SK-N-SH treated with all-trans-retinoic acid at 6 μM for 48 hours (cell line): ENCODE measurements around the gene LIG1.

Source experiments
- BACH2 ChIP-seq: fragments of 250-450 bp; sonication (Bioruptor Pico); IDR thresholded peaks from 2 replicates; pipeline ENCODE4 v1.9.0; 2021; ENCODE audit warnings: mild to moderate bottlenecking, borderline replicate concordance
- ISL1 ChIP-seq: fragments of 250-450 bp; sonication (Bioruptor Pico); IDR thresholded peaks from 2 replicates; pipeline ENCODE4 v2.1.2; 2022; ENCODE audit warnings: mild to moderate bottlenecking, moderate library complexity
- TOX ChIP-seq: fragments of 250-450 bp; sonication (Bioruptor Pico); IDR thresholded peaks from 2 replicates; pipeline ENCODE4 v1.8.0; 2021; ENCODE audit warnings: mild to moderate bottlenecking, moderate library complexity, borderline replicate concordance
- ZFP3 ChIP-seq: fragments of 250-450 bp; sonication (Bioruptor Pico); IDR thresholded peaks from 2 replicates; pipeline ENCODE4 v1.5.0; 2020; ENCODE audit warnings: mild to moderate bottlenecking, moderate library complexity
- TF ChIP-seq, protein P1 (sequence below): fragments of 250-450 bp; sonication (Bioruptor Pico); IDR thresholded peaks from 2 replicates; pipeline ENCODE4 v1.5.1; 2020; ENCODE audit warnings: low read depth, mild to moderate bottlenecking, moderate library complexity
- TF ChIP-seq, protein P2 (sequence below): fragments of 250-450 bp; sonication (Bioruptor Pico); IDR thresholded peaks from 2 replicates; pipeline ENCODE4 v1.5.0; 2020; ENCODE audit warnings: mild to moderate bottlenecking, moderate library complexity
- TF ChIP-seq, protein P3 (sequence below): fragments of 250-450 bp; sonication (Bioruptor Pico); IDR thresholded peaks from 2 replicates; pipeline ENCODE4 v1.8.0; 2020; ENCODE audit warnings: mild to moderate bottlenecking, moderate library complexity, borderline replicate concordance

DNA sequence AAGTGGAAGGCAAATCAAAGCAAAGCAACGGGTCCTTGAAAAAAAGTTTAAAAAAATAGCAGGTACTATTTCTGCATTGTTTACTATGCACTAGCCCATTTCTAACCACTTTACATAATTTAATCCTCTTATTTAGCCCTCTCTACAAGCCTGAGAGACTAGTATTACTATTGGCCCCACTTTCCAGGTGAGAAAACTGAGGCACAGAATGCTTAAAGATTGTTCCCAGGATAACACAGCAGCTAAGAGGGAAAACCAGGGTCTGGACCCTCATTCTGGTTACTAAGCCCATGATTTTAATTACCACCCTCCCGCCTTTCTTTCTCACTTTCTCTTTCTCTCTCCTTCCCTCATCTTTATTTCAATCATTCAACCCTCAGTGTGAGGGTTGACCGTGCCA, 6.1 kb upstream of the LIG1 start:
- TF ChIP-seq TOX (CRISPR knock-in tag) (no peak), BACH2 (CRISPR knock-in tag) (no peak), ISL1 (CRISPR knock-in tag) (no peak), ZFP3 (no peak)
- TF ChIP-seq, protein P1, sequence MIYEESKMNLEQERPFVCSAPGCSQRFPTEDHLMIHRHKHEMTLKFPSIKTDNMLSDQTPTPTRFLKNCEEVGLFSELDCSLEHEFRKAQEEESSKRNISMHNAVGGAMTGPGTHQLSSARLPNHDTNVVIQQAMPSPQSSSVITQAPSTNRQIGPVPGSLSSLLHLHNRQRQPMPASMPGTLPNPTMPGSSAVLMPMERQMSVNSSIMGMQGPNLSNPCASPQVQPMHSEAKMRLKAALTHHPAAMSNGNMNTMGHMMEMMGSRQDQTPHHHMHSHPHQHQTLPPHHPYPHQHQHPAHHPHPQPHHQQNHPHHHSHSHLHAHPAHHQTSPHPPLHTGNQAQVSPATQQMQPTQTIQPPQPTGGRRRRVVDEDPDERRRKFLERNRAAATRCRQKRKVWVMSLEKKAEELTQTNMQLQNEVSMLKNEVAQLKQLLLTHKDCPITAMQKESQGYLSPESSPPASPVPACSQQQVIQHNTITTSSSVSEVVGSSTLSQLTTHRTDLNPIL (CRISPR knock-in tag), result no peak
- TF ChIP-seq, protein P2, sequence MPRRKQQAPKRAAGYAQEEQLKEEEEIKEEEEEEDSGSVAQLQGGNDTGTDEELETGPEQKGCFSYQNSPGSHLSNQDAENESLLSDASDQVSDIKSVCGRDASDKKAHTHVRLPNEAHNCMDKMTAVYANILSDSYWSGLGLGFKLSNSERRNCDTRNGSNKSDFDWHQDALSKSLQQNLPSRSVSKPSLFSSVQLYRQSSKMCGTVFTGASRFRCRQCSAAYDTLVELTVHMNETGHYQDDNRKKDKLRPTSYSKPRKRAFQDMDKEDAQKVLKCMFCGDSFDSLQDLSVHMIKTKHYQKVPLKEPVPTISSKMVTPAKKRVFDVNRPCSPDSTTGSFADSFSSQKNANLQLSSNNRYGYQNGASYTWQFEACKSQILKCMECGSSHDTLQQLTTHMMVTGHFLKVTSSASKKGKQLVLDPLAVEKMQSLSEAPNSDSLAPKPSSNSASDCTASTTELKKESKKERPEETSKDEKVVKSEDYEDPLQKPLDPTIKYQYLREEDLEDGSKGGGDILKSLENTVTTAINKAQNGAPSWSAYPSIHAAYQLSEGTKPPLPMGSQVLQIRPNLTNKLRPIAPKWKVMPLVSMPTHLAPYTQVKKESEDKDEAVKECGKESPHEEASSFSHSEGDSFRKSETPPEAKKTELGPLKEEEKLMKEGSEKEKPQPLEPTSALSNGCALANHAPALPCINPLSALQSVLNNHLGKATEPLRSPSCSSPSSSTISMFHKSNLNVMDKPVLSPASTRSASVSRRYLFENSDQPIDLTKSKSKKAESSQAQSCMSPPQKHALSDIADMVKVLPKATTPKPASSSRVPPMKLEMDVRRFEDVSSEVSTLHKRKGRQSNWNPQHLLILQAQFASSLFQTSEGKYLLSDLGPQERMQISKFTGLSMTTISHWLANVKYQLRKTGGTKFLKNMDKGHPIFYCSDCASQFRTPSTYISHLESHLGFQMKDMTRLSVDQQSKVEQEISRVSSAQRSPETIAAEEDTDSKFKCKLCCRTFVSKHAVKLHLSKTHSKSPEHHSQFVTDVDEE (CRISPR knock-in tag), result no peak
- TF ChIP-seq, protein P3, sequence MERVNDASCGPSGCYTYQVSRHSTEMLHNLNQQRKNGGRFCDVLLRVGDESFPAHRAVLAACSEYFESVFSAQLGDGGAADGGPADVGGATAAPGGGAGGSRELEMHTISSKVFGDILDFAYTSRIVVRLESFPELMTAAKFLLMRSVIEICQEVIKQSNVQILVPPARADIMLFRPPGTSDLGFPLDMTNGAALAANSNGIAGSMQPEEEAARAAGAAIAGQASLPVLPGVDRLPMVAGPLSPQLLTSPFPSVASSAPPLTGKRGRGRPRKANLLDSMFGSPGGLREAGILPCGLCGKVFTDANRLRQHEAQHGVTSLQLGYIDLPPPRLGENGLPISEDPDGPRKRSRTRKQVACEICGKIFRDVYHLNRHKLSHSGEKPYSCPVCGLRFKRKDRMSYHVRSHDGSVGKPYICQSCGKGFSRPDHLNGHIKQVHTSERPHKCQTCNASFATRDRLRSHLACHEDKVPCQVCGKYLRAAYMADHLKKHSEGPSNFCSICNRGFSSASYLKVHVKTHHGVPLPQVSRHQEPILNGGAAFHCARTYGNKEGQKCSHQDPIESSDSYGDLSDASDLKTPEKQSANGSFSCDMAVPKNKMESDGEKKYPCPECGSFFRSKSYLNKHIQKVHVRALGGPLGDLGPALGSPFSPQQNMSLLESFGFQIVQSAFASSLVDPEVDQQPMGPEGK (CRISPR knock-in tag), result no peak
